Measurements from ENCODE around the gene UGT1A10.

Gene UGT1A10

DNA sequence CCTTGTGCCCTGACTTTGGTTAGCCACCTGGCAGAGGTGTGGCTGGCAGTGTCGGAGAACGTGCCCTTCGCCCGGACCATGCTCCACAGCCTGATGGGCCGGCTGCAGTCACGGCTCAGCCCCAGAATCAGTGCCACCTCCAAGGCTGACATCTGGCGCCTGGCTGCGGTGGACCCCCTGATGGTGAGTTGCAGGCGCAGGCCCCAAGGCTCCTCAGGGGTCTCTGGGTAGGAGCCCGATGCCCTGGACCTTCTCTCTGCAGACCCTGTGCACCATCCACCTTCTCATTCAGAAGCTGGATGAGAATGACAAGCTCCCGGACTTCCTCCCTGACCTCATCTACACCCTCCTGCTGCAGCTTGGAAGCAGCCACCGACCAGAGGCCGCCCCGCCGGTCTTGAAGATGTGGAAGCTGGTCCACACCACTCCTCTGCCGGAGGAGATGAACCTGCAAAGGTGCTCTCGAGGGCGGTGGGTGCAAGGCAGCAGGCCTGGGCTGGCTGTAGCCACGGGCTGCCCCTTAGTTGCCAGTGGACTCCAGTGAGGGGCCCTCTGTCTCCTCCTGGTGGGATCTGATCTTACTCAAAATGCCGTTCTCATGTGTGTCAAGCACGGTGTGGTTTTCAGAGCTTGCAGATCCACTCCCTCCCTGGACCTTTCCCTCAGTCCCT lies 186.0 kb downstream of the UGT1A10 start:
- no peak for DNase-seq (ENCODE audit: low read depth in 2 of 2)

Measured in stimulated activated CD4-positive, alpha-beta T cell treated with anti-CD3 and anti-CD28 coated beads, Interleukin-1b, Interleukin-23, amount 100 ng/mL, for 4 hours (primary cell).